ENCODE results near the gene UNK.

The UNK gene, protein sequence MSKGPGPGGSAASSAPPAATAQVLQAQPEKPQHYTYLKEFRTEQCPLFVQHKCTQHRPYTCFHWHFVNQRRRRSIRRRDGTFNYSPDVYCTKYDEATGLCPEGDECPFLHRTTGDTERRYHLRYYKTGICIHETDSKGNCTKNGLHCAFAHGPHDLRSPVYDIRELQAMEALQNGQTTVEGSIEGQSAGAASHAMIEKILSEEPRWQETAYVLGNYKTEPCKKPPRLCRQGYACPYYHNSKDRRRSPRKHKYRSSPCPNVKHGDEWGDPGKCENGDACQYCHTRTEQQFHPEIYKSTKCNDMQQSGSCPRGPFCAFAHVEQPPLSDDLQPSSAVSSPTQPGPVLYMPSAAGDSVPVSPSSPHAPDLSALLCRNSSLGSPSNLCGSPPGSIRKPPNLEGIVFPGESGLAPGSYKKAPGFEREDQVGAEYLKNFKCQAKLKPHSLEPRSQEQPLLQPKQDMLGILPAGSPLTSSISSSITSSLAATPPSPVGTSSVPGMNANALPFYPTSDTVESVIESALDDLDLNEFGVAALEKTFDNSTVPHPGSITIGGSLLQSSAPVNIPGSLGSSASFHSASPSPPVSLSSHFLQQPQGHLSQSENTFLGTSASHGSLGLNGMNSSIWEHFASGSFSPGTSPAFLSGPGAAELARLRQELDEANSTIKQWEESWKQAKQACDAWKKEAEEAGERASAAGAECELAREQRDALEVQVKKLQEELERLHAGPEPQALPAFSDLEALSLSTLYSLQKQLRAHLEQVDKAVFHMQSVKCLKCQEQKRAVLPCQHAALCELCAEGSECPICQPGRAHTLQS

DNA sequence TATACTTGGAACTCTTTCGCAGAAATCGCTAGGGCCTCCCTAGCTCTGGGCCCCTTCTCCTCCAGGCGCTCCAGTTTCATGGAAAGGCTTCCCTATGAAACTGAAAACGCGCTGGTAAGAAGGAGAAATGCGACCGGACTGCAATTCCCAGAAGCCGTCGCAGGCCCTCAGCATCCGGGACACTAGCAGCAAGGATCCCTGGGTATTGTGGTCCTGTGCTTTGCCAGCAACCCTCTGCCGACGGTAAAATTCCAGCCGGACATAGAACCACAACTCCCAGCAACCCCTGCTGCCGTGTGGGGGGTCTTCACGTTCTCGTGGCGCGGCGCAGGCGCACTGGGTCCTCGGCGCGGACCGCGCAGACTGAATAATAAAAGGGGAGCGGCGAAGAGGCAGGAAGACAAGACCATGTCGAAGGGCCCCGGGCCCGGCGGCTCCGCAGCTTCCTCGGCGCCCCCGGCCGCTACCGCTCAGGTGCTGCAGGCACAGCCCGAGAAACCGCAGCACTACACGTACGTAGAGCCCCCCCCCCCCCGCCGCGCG is at the start of gene UNK:
TSS of gene UNK (plus strand) at position 334 of the 543 bp plus-strand sequence. CDS start at position 409, 75 bp downstream.
- peak; percentile 92 to 95 for DNase-seq (ENCODE audit: low read depth in 2 of 2)

DNA sequence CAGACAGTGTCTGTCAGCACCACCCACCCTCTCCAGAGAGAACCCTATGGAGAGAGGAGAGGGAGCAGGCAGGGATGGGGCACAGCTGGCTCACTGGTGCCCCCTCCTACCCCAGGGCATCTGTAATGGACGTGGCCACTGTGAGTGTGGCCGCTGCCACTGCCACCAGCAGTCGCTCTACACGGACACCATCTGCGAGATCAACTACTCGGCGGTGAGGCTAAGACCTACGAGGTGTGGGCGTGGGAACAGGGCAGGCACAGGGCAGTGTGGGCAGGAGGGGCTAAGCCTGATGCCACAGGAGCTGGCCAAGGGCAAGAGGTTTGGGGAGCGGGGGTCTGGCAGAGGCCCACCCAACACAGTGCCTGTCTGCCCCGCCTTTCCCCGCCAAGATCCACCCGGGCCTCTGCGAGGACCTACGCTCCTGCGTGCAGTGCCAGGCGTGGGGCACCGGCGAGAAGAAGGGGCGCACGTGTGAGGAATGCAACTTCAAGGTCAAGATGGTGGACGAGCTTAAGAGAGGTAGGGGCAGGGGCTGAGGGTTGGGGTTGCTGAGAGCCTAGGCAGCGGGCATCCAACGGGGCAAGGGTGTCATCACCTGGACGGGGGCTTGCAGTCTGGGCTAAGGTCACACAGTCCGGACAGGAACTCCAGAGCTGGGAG is 48.3 kb upstream of the UNK start:
- no peak for DNase-seq (ENCODE audit: low read depth in 2 of 2)

DNA sequence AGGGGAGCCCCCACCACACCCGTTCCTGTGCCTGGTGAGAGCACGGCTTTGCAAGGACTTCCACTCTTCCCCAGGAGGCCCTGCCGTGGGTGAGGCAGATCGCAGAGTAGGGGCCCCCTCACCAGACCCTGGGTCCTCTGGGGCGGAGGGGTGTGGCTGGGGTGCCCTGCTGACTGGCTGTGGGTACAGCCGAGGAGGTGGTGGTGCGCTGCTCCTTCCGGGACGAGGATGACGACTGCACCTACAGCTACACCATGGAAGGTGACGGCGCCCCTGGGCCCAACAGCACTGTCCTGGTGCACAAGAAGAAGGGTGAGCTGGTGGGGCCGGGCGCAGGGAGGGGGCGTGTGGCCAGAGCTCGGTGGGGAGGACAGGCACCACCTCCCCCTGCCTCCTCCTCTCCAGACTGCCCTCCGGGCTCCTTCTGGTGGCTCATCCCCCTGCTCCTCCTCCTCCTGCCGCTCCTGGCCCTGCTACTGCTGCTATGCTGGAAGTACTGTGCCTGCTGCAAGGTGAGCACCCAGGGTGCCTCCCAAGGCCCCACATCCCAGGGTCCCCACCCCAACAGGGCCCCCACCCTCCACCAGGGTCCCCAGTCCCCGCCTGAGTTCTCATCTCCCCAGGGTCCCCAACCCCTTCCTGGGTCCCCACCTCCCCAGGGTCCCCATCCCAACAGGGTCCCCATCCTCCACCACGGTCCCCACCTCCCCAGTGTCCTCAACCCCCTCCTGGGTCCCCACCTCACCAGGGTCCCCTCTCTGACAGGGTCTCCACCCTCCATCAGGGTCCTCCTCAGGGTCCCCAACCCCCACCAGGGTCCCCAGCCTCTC is 47.3 kb upstream of the UNK start:
- DNase-seq (ENCODE audit: low read depth in 2 of 2), result no peak

DNA sequence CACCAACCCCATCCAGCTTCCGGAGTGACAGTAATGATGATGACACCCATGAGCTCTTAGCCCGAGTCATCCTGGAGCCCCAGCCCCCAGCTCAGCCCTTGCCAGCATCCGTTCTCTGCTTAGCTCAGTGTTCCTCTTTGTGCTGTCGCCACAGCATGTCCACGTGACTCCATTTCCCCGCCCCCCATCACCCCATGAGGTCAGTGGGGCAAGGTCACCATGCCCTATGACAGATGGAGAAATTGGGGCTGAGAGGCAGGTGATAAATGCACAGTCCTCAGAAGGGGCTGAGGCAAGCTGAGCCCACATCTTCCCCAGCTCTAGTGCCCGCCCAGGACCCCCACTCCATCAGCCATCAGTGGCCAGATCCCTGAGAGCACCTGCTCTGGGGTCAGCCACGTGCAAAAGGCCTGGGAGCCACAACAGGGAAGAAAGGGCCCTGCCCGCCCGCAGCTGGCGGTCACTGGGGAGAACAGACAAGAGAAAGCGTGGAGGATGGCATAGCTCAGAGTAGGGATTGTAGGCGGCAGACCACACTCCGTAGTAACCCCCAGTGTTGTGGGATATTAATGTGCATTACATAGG is 46.3 kb upstream of the UNK start:
- DNase-seq (ENCODE audit: low read depth in 2 of 2), result no peak

DNA sequence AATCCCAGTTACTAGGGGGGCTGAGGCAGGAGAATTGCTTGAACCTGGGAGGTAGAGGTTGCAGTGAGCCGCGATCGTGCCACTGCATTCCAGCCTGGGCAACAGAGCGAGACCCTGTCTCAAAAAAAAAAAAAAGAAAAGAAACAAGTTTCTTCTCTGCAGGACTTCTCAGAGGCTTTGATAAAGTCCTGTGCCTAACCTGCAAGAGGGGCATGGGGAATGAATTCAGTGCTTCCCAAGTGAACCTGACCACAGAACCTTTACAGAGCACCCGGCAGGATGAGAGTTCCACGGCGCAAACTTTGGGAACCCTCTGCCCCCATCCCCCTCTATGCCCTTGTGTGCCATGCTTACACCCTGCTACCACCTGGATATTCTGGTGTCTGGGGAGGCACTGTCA is 45.4 kb upstream of the UNK start:
- no peak for DNase-seq (ENCODE audit: low read depth in 2 of 2)

DNA sequence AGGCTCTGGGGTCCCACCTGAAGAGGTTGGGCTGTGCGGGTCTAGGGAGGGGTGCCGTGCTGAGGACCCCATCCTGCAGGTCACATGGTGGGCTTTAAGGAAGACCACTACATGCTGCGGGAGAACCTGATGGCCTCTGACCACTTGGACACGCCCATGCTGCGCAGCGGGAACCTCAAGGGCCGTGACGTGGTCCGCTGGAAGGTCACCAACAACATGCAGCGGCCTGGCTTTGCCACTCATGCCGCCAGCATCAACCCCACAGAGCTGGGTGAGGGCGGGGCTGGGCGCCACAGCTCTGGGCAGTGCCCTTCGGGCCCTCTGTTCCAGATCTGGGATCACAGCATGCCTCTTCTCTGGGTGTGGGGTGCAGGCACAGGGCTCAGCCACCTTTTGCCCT is 44.8 kb upstream of the UNK start:
- no peak for DNase-seq (ENCODE audit: low read depth in 2 of 2)

DNA sequence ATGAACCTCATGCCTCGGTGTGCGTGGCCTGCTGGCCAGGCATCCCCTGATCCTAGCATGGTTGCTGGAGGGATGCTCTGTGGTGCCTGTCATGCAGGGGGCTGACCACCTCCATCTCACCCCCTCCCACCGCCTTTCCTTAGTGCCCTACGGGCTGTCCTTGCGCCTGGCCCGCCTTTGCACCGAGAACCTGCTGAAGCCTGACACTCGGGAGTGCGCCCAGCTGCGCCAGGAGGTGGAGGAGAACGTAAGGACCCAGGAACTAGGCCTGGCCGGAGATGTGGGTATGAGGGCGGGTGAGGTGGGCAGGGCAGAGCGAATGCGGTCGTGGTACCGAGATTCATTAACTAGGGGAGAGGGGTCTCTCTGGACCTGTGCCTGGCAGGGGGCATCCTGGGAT is 44.4 kb upstream of the UNK start:
- no peak for DNase-seq (ENCODE audit: low read depth in 2 of 2)

DNA sequence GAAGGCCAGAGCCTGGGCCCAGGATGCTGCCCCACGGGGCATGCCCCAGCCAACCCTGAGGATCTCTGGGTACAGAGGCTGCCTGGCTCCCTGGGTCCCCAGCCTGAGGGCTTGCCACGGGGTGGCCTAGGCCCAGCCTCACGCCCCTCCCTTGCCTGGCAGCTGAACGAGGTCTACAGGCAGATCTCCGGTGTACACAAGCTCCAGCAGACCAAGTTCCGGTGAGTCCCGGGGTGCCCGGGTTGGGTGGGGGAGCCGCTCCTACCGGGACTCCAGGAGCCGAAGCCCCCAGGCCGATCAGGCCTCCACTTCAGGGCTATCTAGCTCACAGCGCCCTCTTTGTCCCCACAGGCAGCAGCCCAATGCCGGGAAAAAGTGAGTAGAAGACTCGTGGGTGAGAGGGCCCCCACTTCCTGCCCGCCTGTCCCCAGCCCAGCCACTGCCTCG is 44.0 kb upstream of the UNK start:
- DNase-seq (ENCODE audit: low read depth in 2 of 2), result no peak

DNA sequence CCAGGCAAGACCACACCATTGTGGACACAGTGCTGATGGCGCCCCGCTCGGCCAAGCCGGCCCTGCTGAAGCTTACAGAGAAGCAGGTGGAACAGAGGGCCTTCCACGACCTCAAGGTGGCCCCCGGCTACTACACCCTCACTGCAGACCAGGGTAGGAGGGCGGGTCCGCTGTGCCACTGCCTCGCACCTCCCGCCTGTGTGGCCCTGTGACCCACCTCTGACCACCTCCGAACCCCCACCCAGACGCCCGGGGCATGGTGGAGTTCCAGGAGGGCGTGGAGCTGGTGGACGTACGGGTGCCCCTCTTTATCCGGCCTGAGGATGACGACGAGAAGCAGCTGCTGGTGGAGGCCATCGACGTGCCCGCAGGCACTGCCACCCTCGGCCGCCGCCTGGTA is 42.3 kb upstream of the UNK start:
- DNase-seq (ENCODE audit: low read depth in 2 of 2), result no peak

DNA sequence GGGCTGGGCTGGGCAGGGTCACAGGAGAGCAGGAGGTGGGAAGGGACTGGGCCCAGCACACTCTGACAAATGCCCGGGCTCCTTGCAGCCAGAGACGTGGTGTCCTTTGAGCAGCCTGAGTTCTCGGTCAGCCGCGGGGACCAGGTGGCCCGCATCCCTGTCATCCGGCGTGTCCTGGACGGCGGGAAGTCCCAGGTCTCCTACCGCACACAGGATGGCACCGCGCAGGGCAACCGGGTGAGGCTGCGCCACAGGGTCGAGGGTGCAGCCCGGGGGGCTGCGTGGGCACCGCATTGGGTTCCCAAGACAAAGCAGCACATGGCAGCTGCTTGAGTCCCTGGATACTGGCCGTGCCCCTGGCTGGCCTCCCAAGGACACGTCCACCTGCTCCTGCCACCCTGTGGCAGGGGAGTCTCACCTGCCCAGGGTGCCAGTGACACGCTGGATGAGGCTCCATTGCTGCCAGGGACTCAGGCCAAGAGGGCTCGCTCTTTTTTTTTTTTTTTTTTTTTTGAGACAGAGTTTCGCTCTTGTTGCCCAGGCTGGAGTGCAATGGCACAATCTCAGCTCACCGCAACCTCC is 40.9 kb upstream of the UNK start:
- no peak for DNase-seq (ENCODE audit: low read depth in 2 of 2)

DNA sequence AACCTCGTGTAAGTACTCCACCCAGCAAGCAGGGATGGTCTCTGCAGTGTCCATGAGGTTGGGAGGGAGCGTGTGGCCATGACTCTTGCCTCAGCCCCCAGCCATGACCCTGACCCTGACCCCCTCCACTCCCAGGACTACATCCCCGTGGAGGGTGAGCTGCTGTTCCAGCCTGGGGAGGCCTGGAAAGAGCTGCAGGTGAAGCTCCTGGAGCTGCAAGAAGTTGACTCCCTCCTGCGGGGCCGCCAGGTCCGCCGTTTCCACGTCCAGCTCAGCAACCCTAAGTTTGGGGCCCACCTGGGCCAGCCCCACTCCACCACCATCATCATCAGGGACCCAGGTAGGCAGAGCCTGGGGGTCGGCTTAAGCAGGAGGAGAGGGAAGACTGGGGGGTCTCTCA is 35.9 kb upstream of the UNK start:
- DNase-seq (ENCODE audit: low read depth in 2 of 2), result no peak

DNA sequence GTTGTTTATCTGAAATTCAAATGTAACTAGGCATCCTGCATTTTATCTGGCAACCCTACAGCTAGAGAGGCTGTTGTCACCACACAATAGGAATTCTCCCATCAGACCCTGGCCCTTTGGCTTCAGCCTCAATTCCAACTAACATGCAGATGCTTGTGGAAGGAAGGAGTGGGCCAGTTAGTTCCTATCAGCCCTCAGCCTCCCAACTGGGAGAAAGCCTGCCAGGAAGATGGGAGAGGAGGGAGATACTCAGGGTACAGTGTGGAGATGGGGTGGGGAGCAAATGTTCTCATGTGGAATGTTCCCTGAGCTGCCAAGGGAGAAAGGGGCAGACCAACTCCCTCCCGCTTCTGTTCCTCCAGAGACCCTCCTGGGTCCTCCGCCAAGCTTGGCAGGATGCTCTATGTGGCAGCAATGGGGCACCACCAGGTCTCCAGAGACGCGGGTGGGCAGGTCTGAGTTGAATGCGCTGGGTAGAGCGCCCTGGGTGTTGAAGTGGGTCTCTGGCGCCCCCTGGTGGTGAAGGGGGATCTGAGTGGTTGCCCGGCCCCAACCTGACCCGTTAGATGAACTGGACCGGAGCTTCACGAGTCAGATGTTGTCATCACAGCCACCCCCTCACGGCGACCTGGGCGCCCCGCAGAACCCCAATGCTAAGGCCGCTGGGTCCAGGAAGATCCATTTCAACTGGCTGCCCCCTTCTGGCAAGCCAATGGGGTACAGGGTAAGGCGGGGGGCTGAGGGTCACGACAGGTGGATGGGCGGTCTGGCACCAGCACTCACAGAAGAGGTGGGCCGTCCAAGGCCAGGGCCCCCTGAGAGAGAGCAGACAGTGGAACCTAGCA is 34.8 kb upstream of the UNK start:
- DNase-seq (ENCODE audit: low read depth in 2 of 2), result peak; percentile 74 to 81

DNA sequence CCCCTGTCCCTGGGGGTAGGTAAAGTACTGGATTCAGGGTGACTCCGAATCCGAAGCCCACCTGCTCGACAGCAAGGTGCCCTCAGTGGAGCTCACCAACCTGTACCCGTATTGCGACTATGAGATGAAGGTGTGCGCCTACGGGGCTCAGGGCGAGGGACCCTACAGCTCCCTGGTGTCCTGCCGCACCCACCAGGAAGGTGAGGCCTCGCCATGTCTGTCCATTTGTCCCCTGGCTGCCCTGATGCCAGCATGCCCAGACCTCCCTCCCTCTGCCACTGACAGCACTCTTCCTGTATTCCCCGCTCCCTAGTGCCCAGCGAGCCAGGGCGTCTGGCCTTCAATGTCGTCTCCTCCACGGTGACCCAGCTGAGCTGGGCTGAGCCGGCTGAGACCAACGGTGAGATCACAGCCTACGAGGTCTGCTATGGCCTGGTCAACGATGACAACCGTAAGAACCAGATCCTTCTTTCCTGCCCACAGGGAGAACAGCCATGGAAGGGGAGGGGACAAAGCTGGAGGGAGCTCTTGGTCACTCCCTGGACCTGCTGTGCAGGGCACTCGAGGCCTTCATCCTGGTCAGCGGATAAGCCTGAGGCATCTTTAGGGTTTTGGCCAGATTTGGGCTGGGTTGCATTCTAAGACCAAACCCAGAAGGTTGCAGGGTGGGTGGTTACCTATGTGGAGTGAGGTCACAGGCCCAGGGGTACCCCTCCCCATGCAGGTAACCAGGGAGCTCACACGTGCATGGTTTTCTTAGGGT is 33.8 kb upstream of the UNK start:
- no peak for DNase-seq (ENCODE audit: low read depth in 2 of 2)

DNA sequence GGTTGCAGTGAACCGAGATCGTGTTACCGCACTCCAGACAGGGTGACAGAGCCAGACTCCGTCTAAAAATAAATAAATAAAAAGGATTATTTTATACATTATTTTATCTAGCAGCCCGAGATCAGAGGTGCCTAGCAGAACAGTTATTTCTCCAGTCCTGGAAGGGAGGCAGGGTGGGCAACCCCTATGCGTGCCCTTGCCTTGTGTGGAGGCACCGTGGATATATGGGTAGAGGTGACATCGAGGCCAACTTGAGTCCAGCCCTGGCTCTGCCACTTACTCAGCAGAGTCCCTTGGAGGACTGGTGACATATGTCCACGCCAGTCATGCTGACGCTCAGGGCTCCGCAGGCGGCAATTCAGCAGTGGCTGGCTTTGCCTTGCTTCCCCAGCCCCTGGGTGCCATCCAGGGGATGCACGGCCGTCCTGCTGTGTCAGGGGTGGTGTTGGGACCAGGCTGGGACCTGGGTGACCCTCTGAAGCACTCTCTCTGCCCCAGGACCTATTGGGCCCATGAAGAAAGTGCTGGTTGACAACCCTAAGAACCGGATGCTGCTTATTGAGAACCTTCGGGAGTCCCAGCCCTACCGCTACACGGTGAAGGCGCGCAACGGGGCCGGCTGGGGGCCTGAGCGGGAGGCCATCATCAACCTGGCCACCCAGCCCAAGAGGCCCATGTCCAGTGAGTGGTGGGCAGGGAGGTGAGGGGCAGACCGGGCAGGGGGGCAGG is 32.8 kb upstream of the UNK start:
- DNase-seq (ENCODE audit: low read depth in 2 of 2), result no peak

DNA sequence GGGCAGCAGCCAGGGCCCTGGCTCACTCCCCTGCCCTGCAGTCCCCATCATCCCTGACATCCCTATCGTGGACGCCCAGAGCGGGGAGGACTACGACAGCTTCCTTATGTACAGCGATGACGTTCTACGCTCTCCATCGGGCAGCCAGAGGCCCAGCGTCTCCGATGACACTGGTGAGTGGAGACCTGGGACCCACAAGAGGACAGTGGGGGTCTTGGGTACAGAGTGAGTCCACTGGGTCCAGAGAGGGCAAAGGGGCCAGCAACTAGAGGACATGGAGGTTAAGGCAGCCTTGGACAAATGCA is 32.2 kb upstream of the UNK start:
- DNase-seq (ENCODE audit: low read depth in 2 of 2), result no peak

DNA sequence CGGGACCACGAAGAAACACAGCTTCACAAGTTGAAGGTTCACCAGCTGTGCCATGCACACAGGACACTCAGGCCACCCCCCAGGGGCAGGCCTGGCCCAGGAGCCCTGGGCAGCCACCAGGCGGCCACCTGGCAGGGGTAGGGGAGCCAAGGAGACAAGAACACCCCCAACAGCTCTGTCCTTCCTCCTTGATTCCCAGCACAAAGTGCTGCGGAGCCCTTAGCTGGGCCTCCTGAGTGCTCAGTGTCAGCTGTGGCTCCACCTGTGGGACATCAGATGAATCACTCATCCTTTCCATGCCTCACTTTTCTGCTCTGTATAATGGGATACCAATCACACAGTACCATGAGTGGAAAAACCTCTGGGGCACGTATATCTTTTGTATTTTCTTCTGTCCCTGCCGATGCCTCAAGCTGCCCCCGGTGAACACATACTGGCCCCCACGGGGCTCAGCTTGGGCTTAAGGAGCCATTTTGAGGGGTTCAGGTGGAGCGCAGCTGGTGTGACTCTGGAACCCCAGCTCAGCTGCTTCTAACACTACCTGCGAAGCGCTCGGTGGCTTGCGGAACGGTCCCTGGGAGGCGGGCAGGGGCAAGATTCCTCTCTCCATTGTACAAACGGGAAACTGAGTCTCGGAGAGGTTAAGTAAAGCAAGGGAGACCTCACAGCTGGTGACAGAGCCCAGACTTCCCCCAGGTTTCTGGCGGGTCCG is 31.6 kb upstream of the UNK start:
- no peak for DNase-seq (ENCODE audit: low read depth in 2 of 2)

DNA sequence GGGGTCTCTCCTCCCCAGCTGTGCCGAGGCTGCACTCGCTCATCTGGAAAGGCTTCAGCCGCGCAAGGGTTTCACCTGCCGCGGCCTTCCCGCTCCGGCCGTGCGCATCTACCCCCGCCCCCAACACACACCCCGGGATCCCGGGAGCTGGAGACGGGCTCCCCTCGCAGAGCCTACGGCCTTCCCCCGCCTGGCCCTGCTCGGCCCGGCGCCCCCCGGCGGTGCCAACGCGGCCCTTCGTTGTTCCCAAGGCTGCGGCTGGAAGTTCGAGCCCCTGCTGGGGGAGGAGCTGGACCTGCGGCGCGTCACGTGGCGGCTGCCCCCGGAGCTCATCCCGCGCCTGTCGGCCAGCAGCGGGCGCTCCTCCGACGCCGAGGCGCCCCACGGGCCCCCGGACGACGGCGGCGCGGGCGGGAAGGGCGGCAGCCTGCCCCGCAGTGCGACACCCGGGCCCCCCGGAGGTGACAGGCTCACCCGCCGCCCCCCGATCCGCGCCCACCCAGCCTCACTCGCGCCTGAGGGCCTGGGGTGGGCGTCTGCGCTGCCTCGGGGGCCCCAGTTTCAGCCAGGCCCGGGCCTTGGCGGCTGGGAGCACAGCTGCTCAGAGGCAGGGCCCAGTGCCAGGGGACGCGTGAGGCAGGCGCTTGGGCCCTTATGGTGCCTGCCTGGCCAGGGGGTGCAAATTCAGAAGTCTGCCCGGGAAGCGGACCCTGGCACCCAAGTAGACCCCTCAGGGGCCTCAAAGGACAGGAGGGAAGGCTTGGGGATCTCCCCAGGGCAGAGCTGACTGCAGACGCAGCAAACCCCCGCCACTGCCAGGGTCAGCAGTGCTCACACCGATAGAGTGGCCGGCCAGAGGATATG is 30.9 kb upstream of the UNK start:
- peak; percentile 41 to 55 for DNase-seq (ENCODE audit: low read depth in 2 of 2)

All from activated CD8-positive, alpha-beta memory T cell treated with anti-CD3 and anti-CD28 coated beads for 4 hours (primary cell).